GM03348 (cell line): ENCODE measurements around the gene GRIK1.

Experiments
- DNase-seq: peaks from one replicate; pipeline ENCODE4 v3.0.0; 2012; ENCODE audit warnings: low spot score

GRIK1 gene

GRCh38 chr21:29529139-29529538 lies 410.7 kb downstream of the GRIK1 start:
- DNase-seq: no peak

DNA sequence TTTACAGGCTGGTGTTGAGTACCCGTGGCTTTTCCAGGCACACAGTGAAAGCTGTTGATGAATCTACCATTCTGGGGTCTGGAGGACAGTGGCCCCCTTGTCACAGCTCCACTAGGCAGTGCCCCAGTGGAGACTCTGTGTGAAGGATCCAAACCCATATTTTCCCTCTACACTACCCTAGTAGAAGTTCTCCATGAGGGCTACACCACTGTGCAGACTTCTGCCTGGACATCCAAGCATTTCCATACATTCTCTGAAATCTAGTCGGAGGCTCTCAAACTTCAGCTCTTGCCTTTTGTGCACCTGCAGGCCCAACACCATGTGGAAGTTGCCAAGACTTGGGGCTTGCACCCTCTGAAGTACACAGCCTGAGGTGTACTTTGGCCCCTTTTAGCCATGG lies 413.3 kb downstream of the GRIK1 start:
- DNase-seq: no peak

- no peak for DNase-seq
These were observed 415.7 kb downstream of the GRIK1 start for GRCh38 chr21:29524055-29524454.

- DNase-seq: peak; percentile 29
These were observed 416.1 kb downstream of the GRIK1 start for GRCh38 chr21:29523646-29524045.

GRCh38 chr21:29521872-29522271 lies 417.9 kb downstream of the GRIK1 start:
- no peak for DNase-seq

DNA sequence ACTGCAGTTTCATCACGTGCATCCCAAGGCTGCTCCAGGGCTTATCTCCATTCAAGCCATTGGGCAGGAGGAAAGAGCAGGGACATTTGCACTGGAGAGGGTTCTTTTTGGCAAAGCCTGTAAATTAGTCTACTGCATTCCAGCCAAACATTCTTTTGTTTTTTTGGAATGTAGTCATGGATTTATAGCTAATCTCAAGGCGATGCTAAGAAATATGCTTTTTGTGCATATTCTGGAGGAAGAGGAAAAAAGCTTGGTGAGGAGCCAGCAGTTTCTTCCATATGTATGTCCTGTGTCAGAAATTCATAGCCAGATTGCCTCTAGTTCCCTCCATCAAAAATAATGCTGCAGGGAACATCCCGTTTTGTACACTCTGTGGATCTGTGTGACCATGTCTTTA lies 419.6 kb downstream of the GRIK1 start:
- DNase-seq: no peak

- DNase-seq: no peak
These were observed 425.0 kb downstream of the GRIK1 start for GRCh38 chr21:29514652-29515247.

GRCh38 chr21:29513535-29513934 lies 426.3 kb downstream of the GRIK1 start:
- no peak for DNase-seq

DNA sequence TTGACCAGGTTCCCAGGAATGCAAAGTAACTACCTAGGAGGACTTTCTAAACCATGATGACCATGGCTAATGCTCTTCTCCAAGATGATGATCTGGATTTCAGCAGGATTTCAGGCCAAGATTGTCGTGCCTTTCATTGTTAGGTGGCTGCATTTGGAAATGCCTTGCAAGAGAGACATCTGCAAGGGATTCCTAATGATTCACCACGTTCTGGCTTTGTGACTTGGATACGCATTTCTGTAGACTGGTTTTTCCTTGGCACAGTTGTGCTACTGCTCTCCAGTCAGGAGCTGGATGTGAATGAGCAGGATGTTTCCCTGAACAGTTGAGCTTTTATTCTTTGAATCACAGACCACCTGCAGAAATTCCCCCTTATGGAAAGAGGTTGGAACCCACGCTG lies 428.7 kb downstream of the GRIK1 start:
- DNase-seq: peak; percentile 31

GRCh38 chr21:29509121-29509520 lies 430.7 kb downstream of the GRIK1 start:
- DNase-seq: no peak

- no peak for DNase-seq
These were observed 431.5 kb downstream of the GRIK1 start for GRCh38 chr21:29508301-29508700.

- no peak for DNase-seq
These were observed 432.8 kb downstream of the GRIK1 start for GRCh38 chr21:29506947-29507346.

GRCh38 chr21:29506214-29506613 lies 433.6 kb downstream of the GRIK1 start:
- no peak for DNase-seq

DNA sequence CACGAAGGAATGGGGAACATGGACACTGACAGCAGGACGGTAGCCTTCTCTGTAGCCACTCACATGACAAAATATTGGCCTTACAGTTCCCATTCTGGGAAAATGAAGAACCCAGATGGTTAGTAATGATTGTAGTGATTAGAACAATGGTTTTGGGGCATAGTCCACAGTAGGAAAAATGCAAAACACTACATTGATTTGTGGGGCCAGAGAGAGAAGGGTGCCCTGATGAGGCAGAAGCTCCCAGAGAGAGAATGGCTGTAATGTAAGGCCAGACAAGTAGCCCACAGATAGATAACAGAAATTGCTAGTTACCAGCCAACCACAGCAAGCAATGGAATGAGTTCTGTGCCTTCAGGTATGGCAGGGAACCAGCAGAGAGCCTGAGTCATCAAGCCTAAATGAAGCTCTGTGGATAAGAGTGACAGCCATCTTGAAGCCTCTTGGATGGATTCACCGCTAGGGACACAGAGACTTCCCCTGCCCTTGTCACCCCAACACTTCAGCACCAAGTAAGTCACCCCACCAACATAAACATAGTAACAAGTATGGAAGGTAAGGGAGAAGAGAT lies 435.0 kb downstream of the GRIK1 start:
- DNase-seq: peak; percentile 14

GRCh38 chr21:29501451-29501850 lies 438.3 kb downstream of the GRIK1 start:
- peak; percentile 15 for DNase-seq

DNA sequence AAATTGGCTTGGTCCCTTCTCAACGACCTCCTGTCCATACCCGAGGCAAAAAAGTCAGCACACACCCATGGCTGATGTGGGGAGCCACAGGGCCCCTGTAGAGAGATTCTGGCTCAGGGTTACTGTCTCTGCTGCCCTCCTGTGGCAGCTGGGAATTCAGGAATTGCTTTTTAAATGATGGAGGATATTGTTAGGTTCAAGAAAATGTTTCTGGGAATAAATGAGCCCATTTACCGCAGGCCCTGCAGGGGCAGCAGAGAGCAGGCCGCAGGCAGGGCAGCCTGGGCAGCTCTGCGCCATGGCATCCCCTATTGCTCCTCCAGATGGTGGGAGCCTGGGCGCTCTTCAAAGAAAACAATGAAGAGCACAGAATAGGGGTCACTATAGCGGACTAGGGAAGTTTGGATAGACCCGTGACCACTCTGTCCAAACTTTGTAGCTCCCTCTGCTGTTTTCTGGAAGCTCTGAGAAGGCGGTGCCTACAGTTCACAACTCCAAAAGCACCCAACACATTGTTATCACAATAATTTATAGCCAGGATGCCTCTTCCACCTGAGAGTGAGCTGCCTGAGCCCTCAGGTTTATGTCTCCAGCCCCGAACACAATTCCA lies 440.0 kb downstream of the GRIK1 start:
- peak; percentile 48 for DNase-seq

GRCh38 chr21:29499229-29499628 lies 440.6 kb downstream of the GRIK1 start:
- DNase-seq: no peak

DNA sequence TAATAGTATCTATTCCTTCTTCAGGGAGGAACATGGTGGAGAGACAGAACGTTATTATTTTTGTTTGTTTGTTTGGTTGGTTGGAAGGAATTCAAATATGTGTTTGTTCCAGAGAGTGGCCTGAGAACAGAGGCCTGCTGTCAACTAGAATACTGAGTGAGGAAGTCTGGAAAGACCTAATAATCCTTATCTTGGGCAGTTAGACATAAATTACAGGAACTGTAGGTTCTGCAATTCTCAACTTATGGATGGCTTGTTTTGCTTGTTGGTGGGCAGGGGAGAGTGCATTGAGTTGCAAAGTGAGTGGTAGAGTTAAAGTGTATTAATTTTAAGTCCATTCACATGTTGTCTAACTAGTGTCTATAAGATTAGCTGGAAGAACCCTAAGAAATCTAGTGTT lies 443.5 kb downstream of the GRIK1 start:
- no peak for DNase-seq

GRCh38 chr21:29490016-29490415 lies 449.8 kb downstream of the GRIK1 start:
- DNase-seq: no peak

DNA sequence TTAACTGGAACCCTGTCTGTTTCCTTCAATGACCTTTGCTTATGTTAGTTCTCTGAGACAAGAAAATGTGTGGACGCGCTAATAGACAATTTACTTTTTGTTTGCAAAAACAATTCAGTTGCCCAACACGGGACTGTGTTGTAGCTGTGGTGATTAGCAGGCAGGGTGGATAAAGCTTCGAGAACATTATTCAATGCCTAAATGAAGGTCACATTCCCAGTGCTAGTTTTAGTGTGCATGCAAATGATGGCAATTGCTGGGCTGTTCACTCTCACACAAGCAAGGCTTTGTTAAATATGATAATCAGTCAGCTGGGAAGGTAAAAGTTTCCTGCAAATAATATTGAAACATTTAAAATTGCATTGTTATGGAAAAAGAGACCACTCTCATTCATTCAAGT lies 452.6 kb downstream of the GRIK1 start:
- no peak for DNase-seq
